ENCODE results near the gene SMG1.

DNA sequence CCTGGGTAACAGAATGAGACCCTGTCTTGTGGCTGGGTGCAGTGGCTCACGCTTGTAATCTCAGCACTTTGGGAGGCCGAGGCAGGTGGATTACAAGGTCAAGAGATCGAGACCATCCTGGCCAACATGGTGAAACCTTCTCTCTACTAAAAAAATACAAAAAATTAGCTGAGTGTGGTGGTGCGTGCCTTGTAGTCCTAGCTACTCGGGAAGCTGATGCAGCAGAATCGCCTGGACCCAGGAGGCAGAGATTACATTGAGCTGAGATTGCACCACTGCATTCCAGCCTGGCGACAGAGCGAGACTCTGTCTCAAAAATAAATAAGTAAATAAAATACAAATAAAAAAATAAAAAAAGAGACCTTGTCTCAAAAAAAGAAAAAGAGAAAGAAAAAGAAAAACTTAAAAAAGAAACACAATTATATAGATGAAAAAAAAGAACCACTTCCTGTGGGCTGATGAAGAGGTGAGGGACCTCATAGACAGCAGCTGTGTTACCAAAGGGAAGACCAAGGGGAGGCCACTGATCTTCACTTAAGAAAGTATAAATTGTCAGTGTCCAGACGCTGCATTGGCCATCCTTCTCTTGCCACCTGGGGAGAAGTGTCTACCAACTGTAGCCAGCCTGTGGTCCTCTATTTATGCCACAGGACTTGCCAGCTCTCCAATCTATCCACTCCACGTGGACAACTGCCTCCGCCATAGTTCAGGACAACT is 24.4 kb upstream of the SMG1 start:
- TF ChIP-seq, protein P1, sequence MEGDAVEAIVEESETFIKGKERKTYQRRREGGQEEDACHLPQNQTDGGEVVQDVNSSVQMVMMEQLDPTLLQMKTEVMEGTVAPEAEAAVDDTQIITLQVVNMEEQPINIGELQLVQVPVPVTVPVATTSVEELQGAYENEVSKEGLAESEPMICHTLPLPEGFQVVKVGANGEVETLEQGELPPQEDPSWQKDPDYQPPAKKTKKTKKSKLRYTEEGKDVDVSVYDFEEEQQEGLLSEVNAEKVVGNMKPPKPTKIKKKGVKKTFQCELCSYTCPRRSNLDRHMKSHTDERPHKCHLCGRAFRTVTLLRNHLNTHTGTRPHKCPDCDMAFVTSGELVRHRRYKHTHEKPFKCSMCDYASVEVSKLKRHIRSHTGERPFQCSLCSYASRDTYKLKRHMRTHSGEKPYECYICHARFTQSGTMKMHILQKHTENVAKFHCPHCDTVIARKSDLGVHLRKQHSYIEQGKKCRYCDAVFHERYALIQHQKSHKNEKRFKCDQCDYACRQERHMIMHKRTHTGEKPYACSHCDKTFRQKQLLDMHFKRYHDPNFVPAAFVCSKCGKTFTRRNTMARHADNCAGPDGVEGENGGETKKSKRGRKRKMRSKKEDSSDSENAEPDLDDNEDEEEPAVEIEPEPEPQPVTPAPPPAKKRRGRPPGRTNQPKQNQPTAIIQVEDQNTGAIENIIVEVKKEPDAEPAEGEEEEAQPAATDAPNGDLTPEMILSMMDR (conservative IDR thresholded peaks at IDR 0.05), result no peak
- no peak for TF ChIP-seq ZFX (IDR thresholded peaks at IDR 0.05)

Data from C4-2B (cell line).